GM20431 (cell line): Measurements from ENCODE around the gene CYB5D1.
"Not testable (repeated sequence)": the region's sequence is repeated elsewhere in the genome, so short reads cannot be mapped to it uniquely, and the experiment has no call there.

Experiments
- in situ Hi-C: fragments of 300-500 bp; cut with MseI, MboI; formaldehyde crosslinking; loops from one replicate; pipeline ENCODE4 v1.15.0; 2020; ENCODE audit warnings: low sequenced_read_pairs; ENCODE audit not compliant: unreplicated experiment

CYB5D1 gene, protein sequence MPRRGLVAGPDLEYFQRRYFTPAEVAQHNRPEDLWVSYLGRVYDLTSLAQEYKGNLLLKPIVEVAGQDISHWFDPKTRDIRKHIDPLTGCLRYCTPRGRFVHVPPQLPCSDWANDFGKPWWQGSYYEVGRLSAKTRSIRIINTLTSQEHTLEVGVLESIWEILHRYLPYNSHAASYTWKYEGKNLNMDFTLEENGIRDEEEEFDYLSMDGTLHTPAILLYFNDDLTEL

DNA sequence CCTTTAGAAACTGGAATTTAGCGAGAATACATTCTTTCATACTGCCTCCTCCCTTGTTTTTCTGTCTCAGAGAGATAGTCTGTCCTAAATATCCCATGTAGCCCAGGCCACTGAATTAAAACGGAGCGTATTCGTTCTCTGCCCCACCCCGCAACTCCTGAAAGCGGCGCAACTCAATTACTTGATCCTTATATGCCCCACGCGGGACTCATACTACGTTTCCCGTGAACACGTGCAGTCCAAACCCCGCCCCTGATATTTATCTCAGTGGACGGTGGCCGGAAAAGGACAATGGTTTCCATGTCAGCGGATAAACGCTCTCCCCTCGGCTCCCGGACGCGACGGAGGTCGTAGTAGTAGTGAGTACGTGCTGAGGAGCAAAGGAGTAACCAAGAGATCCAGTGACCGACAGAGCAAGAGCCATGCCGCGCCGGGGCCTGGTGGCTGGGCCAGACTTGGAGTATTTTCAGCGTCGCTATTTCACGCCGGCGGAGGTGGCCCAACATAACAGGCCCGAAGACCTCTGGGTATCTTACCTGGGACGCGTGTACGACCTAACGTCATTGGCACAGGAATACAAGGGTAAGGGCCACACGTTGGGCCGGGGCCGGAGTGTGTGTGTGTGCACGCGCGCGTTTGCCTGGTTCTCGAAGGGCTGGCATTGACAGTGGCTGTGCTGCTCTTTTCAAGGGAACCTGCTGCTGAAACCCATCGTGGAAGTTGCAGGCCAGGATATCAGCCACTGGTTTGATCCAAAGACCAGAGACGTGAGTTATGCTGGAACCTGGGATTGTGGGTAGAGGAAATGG is at the start of gene CYB5D1:
Gene CYB5D1, plus strand, starts transcription at position 291 of the 809 bp plus-strand sequence. Its CDS starts 132 bp downstream, at position 423.
- in situ Hi-C loops: no loop called here

DNA sequence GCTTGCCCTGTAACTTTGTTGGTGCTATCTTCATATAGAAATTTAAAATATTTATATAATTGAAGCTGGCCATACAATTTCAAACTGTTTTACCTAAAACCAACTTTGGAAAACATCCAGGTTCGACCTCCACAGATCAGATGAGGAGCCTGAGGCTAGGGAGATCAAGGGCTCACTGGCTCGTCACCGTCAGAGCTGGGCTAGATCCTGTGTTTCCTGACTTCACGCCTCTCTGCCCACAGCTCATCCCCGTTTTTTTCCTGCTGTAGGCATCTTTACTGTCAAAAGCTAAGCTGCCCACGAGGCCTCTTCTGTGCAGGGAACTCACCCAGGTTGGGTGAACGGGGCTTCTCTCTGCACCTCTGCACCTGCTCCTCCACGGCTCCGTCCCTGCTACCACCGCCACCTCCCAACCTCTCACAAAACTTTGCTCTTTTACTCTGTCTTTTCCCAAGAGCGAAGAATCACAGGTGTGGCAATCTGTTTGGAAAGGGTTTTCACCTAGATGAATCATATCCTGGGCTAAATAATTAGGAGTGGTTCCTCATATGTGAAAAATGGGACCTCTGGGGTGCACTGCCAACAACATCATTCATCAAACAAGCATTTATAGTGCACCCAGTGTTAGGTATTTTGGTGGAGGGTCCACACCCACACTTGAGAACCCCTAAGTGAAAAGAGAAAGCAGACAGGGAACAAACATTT is 48.6 kb upstream of the CYB5D1 start:
- in situ Hi-C loops: no loop called here

DNA sequence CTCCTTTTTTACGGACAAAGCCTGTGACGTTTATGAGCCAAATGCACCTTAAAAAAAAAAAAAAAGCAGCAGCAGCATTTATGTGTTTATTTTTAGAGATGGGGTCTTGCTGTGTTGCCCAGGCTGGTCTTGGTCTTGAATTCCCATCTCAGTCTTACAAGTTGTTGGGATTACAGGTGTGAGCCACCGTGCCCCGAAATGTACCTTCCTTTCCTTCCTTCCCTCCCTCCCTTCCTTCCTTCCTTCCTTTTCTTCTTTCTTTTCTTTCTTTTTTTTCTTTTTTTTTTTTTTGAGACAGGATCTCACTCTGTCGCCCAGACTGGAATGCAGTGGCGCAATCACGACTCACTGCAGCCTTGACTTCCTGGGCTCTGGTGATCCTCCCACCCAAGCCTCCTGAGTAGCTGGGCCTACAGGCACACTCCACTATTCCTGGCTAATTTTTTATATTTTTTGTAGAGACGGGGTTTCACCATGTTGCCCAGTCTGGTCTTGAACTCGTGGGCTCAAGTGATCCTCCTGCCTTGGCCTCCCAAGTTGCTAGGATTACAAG is 47.9 kb upstream of the CYB5D1 start:
- in situ Hi-C loops: not testable (repeated sequence)

DNA sequence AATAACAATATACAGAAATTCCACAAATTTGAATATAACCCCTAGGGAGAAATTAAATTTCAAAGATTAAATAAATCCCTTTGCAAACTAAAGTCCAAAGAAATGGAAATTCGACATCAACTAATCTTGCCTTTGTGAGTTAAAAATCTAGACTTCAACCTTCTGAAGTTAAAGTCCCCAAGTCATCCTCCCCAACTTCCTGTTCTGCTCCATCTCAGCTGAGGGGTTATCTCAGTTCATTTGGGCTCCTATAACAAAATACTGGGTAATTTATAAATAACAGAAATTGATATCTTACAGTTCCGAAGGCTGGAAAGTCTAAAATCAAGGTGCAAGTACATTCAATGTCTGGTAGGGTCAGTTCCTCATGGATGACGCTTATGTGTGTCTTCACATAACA is 46.6 kb upstream of the CYB5D1 start:
- in situ Hi-C loops: no loop called here

DNA sequence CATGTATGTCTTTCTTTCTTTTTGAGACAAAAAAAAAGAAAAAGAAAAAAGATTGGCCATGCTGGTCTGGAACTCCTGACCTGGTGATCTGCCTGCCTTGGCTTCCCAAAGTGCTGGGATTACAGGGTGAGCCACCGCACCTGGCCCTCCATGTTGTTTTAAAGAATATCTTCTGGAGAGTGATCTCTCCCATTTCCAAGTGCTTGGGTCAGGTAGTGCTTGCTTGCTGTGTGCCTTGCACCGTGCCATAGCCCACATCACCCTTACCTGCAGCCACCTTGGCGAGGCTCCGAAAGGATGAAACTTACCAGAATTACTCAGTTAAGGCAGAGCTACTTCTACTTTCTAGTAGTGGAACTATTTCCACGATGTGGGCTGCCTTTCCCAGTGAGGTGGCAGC is 42.8 kb upstream of the CYB5D1 start:
- in situ Hi-C loops: no loop called here

DNA sequence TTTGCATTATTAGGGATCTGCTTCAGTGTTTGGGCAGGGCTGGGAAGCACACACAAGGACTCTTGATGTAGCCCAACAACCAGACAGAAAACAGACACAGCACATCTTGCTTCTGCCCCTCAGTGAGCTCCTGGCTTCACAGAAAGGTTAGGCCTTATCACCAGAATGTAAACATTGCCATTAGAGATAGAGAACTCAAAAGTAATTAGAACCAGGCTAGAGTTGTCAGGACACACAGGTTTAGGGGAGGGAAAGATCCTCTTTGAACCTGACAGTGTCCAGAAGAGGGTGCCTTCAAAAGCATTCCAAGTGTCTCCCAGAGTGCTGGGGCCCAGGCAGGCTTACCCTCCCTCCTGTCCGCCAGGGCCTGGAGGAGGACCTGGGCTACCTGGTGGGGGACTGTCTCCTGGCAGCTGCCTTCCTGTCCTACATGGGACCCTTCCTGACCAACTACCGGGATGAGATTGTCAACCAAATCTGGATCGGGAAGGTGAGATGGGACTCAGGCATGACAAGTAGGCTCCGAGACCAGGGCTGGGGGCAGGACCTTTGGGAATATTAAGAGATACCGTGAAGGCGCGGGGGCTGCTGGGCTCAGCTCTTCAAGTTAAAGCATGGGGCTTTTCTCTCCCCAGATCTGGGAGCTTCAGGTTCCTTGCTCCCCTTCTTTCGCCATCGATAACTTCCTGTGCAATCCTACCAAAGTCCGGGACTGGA is 40.7 kb upstream of the CYB5D1 start:
- in situ Hi-C loops: no loop called here

DNA sequence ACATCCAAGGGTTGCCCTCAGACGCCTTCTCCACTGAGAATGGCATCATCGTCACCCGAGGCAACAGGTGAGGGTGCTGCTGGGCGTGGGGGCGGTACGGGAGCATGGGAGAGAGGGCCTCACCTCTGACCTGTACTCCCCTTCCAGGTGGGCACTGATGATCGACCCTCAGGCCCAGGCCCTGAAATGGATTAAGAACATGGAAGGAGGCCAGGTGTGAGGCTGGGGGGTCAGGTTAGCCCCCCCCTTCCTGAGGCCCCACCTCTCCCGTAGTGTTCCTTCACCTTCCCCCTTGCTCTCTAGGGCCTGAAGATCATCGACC is 40.2 kb upstream of the CYB5D1 start:
- in situ Hi-C loops: no loop called here

DNA sequence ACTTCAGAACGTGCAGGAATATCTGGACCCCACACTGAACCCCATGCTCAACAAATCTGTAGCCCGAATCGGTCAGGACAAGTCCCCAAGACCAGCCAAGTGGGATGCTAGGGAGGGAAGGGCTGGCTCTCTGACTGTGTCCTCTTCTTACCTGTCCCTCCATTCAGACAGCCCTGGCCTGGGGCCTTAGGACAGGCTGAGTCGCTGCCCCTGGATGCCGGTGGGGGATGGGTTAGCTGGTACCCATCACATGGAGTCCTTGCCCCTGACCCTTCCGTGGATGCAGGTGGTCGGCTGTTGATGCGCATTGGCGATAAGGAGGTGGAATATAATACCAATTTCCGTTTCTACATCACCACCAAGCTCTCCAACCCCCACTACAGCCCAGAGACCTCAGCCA is 39.8 kb upstream of the CYB5D1 start:
- in situ Hi-C loops: no loop called here

DNA sequence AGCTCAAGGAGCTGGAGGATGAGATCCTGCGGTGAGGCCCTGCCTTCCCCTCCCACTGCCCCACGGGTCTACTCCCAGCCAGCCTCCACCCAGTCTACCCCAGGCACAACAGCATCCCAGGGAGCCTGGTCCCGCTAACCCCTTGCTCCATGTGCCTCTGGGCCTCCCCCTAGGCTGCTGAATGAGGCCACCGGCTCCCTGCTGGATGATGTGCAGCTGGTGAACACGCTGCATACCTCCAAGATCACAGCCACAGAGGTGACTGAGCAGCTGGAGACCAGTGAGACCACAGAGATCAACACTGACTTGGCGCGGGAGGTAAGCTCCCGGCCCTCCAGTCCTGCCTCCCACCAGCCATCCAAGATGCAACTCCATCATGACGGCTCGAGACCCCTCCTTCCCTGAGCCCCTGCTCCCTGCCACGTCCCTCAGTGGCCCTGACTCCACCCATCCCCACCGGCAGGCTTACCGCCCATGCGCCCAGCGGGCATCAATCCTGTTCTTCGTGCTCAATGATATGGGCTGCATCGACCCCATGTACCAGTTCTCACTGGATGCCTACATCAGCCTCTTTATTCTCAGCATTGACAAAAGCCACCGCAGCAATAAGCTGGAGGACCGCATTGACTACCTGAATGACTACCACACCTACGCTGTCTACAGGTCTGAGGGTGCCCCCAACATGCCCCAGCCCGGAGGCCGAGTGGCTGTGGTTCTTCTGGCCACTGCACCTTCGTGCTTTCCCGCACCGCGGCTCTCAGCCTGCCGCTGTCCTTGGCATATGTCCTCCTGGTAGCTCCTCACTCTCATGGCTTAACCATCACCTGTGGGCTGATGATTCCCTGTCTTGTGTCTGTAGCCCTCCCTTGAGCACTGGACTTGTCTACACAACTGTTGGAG is 38.8 kb upstream of the CYB5D1 start:
- in situ Hi-C loops: no loop called here

DNA sequence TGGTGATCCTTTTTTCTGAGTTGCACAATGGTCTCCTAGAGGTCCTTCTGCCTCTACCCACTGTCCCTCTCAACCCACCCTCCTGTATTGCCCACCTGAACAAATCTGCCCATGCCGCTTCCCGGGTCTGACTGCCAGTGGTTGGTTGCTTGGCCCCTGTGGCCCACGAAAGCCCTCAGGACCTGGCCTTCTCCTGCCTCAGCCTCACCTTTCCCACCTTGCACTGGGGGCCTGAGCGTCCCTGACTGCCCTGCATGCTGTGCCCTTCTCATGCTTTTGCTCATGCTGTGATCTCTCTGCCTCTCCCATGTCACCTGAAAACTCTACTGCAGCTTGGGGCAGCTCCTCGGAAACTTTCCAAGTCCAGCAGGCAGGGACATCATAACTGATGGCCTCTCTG is 37.6 kb upstream of the CYB5D1 start:
- in situ Hi-C loops: no loop called here

DNA sequence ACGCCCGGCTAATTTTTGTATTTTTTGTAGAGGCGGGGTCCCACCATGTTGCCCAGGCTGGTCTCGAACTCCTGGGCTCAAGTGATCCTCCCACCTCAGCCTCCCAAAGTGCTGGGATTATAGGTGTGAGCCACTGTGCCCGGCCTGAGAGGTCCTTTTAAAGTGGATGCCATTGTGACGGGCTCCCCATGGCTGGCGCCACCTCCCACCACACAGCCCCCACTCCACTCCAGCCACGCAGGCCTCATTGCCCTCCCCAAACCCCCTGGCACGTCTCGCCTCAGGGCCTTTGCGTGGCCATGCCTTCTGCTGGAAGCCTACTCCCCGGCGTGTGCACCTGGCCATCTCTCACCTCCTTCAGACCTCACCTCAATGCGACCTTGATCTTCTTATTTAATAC is 35.7 kb upstream of the CYB5D1 start:
- in situ Hi-C loops: no loop called here

DNA sequence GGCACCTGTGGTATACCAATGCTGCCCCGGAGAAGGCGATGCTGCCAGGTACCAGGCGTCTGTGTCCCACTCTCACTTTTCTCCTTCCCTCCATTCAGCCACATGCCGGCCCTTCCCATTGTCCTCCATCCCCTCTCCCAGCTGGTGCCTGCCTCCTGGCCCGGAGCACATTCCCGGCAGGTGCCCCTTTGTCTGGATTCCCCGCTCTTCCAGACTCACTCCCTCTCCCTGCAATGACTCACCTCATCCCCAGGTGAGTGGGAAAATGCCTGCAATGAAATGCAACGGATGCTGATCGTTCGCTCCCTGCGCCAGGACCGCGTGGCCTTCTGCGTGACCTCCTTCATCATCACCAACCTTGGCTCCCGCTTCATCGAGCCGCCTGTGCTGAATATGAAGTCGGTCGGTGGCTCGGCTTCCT is 34.2 kb upstream of the CYB5D1 start:
- in situ Hi-C loops: no loop called here

DNA sequence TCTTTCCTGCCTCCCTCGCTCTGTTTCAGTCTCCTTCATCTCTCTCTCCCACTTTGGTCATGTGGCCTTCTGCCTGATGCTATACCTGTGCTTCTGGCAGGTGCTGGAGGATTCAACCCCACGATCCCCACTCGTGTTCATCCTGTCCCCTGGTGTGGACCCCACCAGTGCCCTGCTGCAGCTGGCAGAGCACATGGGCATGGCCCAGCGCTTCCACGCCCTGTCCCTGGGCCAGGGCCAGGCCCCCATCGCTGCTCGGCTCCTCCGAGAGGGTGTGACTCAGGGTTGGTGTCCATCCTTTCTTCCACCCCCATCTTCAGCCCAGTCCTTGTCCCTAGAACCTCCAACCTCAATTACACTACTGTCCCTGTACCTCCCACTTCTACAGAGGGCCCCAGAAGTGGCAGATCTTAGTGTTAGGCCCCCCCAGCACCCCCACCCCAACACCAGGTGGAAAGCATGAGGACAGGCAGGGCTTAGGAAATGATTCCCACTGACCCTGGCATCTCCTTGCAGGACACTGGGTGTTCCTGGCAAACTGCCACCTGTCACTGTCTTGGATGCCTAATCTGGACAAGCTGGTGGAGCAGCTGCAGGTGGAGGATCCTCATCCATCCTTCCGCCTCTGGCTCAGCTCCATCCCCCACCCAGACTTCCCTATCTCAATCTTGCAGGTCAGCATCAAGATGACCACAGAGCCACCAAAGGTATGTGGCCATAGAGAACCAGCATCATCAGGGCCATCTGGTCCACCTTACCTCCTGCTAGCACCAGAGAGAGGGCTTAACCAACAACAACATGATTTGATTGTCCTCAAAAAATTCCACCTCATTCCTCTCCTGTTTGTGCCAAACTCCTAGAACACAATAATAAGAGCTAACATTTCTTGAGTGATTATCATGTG is 33.5 kb upstream of the CYB5D1 start:
- in situ Hi-C loops: no loop called here

DNA sequence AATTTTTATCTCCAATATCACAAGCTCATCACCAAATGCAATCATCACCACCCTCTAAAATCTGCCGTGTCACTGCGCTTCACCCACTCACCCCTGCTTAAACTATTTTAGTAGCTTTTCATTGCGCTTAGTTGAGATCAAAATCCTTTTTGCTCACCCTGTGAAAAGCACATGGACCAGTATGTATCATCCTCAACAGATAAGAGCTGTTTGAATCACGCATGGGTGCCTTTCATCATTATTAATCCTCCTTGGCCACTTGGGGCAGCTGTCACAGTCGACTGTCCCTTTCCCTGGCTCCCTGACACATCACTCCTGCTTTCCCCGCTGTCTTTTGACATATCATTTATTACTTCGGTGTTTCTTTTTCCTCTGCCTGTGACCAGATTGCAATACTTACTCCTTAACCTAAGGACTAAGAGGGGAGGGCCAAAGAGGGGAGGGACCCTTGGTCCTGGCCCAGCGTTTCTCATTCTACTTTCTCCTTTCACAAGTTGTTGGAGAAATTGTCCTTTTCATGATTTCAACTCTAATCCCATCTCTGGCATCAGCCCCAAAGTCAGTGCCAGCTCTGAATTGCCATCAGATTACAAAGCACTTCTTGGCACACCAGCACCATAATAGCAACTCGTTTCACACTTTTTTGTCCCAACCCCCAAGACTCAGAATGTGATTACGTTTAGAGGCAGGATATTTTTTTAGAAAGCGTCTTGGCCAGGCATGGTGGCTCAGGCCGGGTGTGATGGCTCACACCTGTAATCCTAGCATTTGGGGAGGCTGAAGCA is 32.4 kb upstream of the CYB5D1 start:
- in situ Hi-C loops: no loop called here

DNA sequence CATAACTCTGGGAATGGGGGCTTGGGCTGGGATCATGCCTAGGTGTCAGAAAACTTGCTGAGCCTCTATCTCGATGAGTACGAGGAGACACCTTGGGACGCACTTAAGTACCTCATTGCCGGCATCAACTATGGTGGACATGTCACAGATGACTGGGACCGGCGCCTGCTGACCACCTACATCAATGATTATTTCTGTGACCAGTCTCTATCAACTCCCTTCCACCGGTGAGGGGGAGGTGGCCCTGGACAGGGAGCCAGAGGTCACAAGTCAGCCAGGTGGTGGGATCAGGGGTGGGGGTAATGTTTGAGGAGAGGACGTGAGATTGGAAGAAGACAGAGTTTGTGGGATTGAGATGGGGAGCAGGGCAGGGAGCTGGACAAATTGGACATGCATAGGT is 27.2 kb upstream of the CYB5D1 start:
- in situ Hi-C loops: no loop called here

DNA sequence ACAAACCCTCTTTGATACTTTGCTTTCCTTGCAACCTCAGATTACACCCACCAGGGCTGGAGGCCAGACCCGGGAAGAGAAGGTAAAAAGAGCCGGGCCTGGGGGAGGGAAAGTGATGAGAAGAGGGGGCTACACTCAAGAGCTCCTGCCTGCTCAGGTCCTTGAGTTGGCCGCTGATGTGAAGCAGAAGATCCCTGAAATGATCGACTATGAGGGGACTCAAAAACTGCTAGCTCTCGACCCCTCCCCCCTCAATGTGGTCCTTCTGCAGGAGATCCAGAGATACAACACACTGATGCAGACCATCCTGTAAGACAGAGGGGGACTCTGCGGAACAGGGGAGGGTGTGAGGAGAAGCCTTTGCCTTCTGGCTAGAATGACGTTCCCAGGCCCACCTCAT is 26.6 kb upstream of the CYB5D1 start:
- in situ Hi-C loops: no loop called here

DNA sequence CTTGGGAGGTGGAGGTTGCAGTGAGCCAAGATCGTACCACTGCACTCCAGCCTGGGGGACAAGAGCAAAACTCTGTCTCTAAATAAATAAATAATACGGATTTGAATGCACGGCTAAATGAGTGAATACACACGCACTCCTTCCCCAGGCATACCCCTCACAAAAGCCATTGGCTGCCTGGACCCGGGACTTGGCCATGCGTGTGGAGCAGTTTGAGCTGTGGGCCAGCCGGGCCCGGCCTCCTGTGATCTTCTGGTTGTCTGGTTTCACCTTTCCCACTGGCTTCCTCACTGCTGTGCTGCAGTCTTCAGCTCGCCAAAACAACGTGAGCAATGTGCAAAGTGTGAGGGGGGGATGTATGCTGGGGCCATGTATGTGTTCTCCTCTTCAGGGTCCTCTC is 25.4 kb upstream of the CYB5D1 start:
- in situ Hi-C loops: no loop called here
